ENCODE measurements around the gene SPARC.
"Not testable (repeated sequence)": the region's sequence is repeated elsewhere in the genome, so short reads cannot be mapped to it uniquely, and the experiment has no call there.

SPARC gene

GRCh38 chr5:151699071-151699901, 12.6 kb upstream of the SPARC start:
- DNase-seq, result no peak

DNA sequence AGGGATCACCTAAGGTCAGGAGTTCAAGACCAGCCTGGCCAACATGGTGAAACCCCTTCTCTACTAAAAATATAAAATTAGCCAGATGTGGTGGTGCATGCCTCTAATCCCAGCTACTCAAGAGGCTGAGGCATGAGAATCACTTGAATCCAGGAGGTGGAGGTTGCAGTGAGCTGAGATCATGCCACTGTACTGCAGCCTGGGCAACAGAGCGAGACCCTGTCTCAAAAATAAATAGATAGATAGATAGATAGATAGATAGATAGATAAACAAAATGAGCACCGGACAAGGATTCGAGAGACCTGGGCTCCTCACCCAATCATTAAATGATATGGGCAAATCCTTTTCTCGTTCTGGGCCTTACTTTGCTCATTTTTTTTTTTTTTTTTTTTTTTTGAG, 11.4 kb upstream of the SPARC start:
- DNase-seq, result not testable (repeated sequence)

DNA sequence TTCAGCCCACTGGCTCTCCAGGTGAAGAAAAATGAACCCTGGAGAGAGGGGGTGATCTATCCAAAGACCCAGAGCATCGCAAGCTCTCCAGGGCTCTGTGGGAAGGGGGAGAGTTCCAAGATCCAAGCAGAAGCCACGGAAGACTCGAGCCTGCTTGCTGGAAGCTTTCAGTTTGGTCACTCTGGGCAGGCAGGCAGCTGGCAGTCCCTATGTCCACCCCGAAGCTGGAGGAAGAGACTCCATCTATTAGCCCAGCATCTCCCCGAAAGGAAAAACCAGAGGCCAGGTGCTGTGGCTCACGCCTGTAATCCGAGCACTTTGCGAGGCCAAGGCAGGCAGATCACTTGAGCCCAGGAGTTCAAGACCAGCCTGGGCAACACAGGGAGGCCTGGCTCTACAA, 10.7 kb upstream of the SPARC start:
- DNase-seq, result no peak

DNA sequence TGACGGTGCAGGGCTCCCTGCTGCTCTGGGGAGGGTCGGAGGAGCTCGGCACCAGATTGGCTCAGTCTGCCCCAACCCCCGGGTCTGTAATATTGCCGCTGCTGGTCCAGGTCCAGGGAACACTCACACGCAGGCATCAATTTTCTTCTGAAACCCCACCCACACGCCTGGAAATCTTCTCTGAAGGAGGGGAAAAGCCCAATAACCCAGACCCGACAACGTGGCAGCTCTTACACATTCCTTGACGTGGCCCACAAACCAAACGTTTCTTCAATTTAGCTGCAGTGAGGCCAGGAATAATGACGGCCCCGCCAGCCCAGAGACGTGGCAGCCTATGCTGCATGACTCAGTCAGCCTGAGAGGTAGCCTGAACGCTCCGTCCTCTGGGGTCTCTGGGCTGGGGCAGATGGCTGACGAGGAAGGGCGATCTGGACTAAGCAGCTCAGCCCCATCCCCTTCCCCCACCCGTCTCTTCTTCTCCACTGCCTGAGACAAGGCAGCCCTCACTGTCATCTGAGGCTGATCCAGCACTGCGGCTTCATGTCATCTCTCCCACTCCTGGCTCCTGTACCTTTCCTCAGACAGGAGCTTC, 9.9 kb upstream of the SPARC start:
- DNase-seq, result no peak

DNA sequence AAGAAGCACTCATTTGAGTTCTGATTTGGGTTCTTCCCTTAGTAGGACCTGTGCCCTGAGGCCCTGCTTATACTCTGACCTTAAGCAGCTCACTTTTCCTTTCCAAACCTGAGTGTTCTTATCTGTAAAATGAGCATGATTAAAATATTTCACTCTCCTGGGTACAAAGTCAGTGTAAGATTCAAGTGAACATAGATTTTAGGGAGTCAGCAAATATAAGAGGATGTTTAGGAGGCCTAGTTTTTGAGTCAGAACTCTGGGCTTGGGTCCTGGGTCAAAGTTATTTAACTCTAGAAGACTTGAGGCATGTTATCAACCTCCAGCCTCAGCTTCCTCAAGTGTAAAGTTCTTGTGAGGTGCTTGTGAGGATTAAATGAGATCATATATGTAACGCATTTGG, 8.7 kb upstream of the SPARC start:
- no peak for DNase-seq

DNA sequence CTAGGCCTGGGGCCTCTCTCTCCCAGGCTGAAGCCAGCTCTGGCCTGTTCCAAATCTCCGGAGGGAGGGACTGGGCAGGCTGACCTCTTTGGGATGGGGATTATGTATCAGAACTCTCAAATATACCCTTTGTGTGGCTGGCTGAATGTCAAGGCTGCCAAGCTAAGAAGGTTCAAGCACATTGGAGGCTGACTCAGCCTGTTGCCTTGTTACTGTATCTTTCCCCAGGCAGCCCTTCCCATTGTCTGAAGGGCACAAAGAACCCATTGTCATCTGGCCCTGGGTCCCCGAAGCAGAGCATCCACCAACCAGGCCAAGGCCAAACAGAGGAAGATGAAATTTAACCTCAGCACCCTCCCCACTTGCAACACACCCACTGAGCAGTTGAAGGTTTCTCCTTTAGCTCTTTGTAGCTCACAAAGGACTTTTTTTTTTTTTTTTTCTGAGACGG, 7.3 kb upstream of the SPARC start:
- no peak for DNase-seq

DNA sequence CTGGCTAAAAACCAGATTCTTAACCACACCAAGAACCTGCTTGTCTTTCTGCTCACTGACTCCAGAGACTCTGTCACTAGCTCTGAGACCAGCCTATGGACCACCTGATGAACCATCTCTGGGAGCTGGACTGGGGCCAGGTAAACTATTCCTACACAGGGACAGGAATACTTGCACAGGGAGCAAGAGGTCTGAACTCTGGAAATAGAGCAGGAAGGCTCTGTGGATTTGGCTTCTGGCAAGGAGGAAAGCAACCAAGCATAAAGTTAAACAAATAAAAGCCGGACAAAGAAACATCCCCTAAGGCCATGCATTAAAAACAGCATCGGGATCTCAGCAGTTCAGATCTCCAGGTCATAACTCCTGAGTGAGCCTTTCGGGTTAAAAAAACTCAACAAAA, 5.6 kb upstream of the SPARC start:
- DNase-seq, result no peak

DNA sequence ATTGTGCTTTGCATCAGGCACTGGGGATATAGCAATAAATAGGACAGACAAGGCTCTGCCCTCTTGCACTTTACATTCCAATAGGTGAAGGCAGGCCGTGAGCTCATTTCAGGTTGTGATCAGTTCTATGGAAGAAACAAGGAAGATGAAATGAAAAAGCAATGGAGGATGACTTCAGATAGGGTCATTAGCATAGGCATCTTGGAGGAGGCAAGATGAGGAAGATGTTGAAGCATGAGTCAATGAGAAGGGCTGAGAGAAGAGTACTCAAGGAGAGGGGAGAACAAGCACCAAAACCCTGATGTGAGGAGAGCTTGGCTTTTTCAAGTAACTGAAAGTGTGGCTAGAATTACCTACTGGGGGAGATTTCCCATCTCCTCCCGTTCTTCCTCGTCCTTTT, 5.0 kb upstream of the SPARC start:
- peak; percentile 16 for DNase-seq

GRCh38 chr5:151689591-151689990, 2.9 kb upstream of the SPARC start:
- DNase-seq, result not testable (repeated sequence)

- DNase-seq, result no peak
Measured at GRCh38 chr5:151688436-151688835, 1.7 kb upstream of the SPARC start.

DNA sequence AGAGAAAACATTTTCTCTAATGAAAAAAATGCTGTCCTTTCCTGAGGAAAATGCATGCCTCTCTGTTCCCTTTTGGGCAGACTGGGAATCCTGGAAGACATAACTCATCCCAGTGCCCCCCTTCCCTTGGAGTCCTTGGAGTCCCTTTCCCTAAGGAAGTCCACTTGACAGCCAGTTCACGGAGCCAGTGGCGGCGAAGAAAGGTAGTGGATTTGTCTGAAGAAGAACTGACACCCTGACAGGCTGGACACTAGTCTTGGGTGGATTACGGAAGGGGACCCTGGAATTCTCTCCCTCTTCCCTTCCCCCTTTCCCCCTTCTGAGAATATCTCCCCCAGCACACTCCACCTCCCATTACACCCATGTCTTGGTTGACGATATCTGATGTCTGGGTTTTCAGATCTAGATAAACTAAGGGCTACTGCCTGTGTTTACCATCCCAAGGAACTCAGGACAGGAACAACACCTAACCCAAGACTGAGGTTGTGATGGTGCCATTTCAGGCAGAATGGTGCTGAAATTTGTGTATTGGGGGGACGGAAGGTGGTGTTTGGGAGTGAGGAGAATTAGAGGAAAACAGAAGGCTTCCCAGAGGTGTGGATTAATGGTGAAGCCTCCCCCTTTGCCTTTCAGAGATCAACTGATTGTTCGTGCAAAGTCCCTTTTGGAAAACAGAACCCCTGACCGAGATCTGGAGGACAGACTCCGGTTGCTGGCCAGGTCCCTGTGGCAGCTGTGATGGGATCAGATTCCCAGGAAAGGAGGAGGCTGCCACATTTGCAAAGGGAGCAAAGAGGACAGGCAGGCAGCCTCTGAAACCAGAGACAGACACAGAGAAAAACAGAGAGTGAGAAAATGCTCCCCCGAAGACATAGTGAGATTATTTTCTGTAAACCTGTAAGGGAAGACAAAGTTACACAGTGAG, 704 bp downstream of the SPARC start:
- no peak for DNase-seq

- peak; percentile 38 for DNase-seq
Measured at GRCh38 chr5:151684690-151685361, 1.9 kb downstream of the SPARC start.

- peak; percentile 71 for DNase-seq
Measured at GRCh38 chr5:151683986-151684588, 2.6 kb downstream of the SPARC start.

DNA sequence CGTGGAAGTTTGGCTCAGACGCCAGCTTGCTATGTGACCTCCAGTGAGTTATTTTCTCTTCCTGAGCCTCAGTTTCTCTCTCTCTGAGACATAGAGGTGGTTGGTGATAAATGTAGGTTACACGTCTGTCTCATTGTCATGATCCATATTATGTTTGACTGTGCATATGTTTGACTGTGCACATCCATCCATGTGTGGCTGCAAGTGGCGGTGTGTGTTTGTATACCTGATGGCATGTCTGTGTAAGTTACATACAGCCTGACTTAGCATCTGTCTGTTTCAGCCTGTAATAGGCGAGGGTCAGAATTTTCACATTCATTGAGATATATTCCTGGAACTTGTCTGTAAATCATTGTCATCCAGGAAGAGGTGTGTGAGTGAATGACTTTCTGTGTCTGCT, 3.3 kb downstream of the SPARC start:
- no peak for DNase-seq

DNA sequence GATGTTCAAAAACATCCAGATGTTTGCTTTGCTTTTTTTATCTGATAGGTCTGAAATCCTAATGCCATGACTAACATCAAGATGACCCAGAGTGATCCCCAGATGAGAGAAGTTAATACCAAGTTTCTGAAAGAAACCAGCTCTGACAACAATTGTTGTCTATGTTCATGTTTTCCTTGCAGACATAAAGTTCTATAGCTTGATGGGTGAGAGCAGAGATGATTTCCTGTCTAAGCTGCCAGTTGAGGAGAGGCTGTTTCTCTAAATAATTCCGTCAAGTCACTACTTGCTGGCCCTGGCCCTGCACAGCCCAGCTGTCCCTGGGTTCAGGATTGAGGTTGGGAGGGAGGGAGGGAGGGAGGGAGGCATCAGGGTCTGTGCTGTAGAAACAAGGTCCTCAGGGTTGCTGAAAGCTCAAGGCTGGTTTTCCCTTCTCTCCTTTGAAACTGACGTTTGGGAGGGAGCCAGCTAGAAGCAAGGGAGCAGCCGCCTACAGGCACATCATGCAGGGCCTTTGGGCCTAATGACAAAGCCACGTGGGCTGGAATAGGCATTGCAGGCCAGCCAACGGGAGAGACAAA, 3.9 kb downstream of the SPARC start:
- no peak for DNase-seq

- no peak for DNase-seq
Measured at GRCh38 chr5:151682240-151682639, 4.5 kb downstream of the SPARC start.

GRCh38 chr5:151680944-151681427, 5.7 kb downstream of the SPARC start:
- no peak for DNase-seq

DNA sequence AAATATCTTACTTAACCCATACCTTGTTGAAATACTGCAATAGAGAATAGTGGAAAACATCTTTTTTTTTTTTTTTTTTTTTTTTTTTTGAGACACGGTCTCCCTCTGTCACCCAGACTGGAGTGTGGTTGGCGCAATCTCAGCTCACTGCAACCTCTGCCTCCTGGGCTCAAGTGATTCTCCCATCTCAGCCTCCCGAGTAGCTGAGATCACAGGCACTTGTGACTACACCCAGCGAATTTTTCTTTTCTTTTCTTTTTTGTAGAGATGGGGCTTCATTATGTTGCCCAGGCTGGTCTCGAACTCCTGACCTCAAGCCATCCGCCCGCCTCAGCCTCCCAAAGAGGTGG, 6.6 kb downstream of the SPARC start:
- DNase-seq, result not testable (repeated sequence)

DNA sequence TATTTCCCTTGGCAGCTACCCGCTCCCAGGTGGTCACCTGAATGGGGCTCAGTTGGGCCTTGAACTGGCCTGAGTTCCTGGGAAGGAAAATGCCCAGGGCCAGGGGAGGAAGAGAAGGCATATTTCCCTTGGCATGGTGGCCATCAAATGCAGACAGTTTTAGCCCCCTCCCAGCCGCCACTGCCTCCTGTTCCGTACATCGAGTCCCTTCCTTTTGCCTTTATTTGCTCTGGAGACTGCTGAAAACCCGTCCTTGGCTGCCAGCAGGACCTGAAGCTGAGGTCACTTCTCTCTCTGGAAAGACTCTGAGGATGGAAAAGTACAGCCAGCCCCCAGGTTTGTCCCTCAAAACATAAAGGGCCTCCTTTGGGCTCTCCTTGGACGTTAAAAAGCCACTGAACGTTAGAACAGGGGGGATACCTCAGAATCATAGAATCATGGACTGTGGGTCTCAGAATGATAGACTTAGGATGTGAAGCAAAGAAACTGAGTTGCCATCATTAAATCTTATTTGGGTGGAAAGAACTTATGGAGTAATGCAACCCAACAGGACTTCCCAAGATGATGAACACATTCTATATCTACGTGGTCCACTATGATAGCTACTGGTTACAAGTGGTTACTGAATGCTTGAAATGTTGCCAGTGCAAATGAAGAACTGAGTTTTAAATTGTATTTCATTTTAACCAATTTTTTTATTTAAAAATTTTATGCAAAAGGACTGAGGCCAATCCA, 7.1 kb downstream of the SPARC start:
- DNase-seq, result no peak

DNA sequence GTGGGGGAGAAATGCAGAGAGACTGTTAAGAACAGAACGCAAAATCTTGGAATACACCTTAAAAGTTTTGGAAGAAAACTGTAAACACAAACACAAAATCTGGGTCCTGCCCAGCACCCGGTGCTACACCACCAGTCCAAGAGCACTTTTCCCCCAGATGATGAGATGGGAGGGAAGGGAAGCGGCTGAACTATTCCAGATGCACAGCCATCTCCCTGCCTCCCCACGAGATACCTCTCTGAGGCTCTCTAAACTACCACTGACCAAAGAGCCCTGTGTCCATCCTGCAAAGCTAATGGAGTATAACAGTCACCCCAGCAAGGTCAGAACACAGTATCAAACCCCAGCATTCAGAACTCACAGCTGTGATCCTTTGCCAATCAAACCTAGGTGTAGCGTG, 8.0 kb downstream of the SPARC start:
- DNase-seq, result no peak
